Stomach (tissue), 9 donors: ENCODE results near the gene L3MBTL4. TPM values are rescaled to one million over a fixed set of nuclear protein-coding genes. Genes with fewer than 3 reads are reported as not detected.

Source experiments
- DNase-seq, 2 donors: peaks; one replicate each; pipeline versions ENCODE4 v3.0.0 to v3.0.0-alpha.2; 2013 to 2019
- H3K27ac ChIP-seq, 5 donors: fragments of 200-600 bp in 4 of 5; sonication (generic) in 4 of 5; one replicate each; pipeline ENCODE4 v1.5.1; 2013 to 2019; ENCODE audit warnings: mild to moderate bottlenecking in 1 of 5, moderate library complexity in 1 of 5
- H3K27me3 ChIP-seq, 3 donors: fragments of 200-600 bp; sonication (generic); one replicate each; pipeline ENCODE4 v1.5.1; 2017 to 2019; ENCODE audit warnings: mixed run types in 1 of 3
- H3K36me3 ChIP-seq, 4 donors: fragments of 200-600 bp; sonication (generic); 1 replicate in 3 of 4; 2 replicates in 1 of 4; pipeline ENCODE4 v1.5.1; 2016 to 2019
- H3K4me1 ChIP-seq, 4 donors: fragments of 200-600 bp; sonication (generic); one replicate each; pipeline ENCODE4 v1.5.1; 2016 to 2019
- H3K4me3 ChIP-seq, 4 donors: fragments of 200-600 bp; sonication (generic) in 3 of 4; one replicate each; pipeline ENCODE4 v1.5.1; 2016 to 2019; ENCODE audit warnings: mild to moderate bottlenecking in 1 of 4
- H3K9me3 ChIP-seq, 4 donors: fragments of 200-600 bp; sonication (generic); one replicate each; pipeline ENCODE4 v1.5.1; 2016 to 2019
- EP300 ChIP-seq: sonication (generic); formaldehyde crosslinking; IDR thresholded peaks from one replicate; pipeline ENCODE4 v1.6.1; 2017; ENCODE audit warnings: antibody characterized with exemption
- POLR2A ChIP-seq, 4 donors: fragments of 450-650 bp; IDR thresholded peaks; one replicate each; pipeline ENCODE4 v1.6.1; 2016; ENCODE audit warnings: antibody characterized with exemption in 4 of 4, control low read depth in 2 of 4, mild to moderate bottlenecking in 1 of 4, moderate library complexity in 1 of 4
- POLR2AphosphoS5 ChIP-seq, 3 donors: sonication (generic); formaldehyde crosslinking; IDR thresholded peaks; one replicate each; pipeline ENCODE4 v1.6.1; 2016; ENCODE audit warnings: antibody characterized with exemption in 3 of 3
- WGBS, 5 donors: extraction: QIAGEN DNeasy Blood & Tissue Kit in 3 of 5; methylation state at CpG; one replicate each; pipeline versions ENCODE4 v1.1.5 to v1.1.7; 2013 to 2018; 5-methylcytosine and 5-hydroxymethylcytosine counted together
- intact Hi-C: fragments of 100-400 bp; cut with DNase I; formaldehyde crosslinking; loops from one replicate; pipeline ENCODE4 v1.15.1; 2023; ENCODE audit warnings: low total_unique reads
- polyA plus RNA-seq, 3 donors: library from polyadenylated mRNA; stranded (reverse); fragments of 200-250 nt; gene quantifications; one replicate each; pipeline ENCODE4 v1.2.3, GENCODE V29; 2013
- total RNA-seq, 5 donors: library from RNA; depleted of rRNA; stranded (reverse); fragments of >200 nt; gene quantifications; one replicate each; pipeline versions ENCODE4 v1.1.0 to v1.2.3, GENCODE V29; 2014 to 2016
- TF ChIP-seq, protein P1 (sequence below), 7 experiments: fragments of 450-650 bp in 4 of 7; fragments of 200-600 bp in 3 of 7; sonication (generic) in 3 of 7; IDR thresholded peaks; one replicate each; pipeline ENCODE4 v1.5.1; 2016 to 2019; ENCODE audit warnings: antibody characterized with exemption in 7 of 7, control low read depth in 2 of 7, mild to moderate bottlenecking in 1 of 7
- donor health status: healthy with polysubstance abuse.
- donor health status: Bipolar disorder and iron deficiency.
- donor health status: healthy.

Gene L3MBTL4
- total and polyA plus RNA-seq, 8 donors = 1.9 to 23.3 (median 7.6) TPM

- H3K9me3 ChIP-seq = no peaks in the 10 kb centered on the region
- 50 to 60% (median 53%) methylated on average over 2 of the region's 2 CpGs for WGBS, 5 donors
- no peaks in the 10 kb centered on the region for H3K4me1 ChIP-seq
- no peaks in the 10 kb centered on the region for H3K27me3 ChIP-seq
- no peaks in the 10 kb centered on the region for H3K36me3 ChIP-seq
- no peak for DNase-seq
- H3K27ac ChIP-seq = no peak overlapping the region
- no peak overlapping the region for H3K4me3 ChIP-seq
- intact Hi-C loops = no loop called here
- TF ChIP-seq, protein P1, sequence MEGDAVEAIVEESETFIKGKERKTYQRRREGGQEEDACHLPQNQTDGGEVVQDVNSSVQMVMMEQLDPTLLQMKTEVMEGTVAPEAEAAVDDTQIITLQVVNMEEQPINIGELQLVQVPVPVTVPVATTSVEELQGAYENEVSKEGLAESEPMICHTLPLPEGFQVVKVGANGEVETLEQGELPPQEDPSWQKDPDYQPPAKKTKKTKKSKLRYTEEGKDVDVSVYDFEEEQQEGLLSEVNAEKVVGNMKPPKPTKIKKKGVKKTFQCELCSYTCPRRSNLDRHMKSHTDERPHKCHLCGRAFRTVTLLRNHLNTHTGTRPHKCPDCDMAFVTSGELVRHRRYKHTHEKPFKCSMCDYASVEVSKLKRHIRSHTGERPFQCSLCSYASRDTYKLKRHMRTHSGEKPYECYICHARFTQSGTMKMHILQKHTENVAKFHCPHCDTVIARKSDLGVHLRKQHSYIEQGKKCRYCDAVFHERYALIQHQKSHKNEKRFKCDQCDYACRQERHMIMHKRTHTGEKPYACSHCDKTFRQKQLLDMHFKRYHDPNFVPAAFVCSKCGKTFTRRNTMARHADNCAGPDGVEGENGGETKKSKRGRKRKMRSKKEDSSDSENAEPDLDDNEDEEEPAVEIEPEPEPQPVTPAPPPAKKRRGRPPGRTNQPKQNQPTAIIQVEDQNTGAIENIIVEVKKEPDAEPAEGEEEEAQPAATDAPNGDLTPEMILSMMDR (IDR thresholded peaks at IDR 0.05) = no peak
- TF ChIP-seq POLR2AphosphoS5 (IDR thresholded peaks at IDR 0.05) (no peak), POLR2A (IDR thresholded peaks at IDR 0.05) (no peak), EP300 (no peak)
Measured at GRCh38 chr18:6022074-6022444, 392.7 kb downstream of the L3MBTL4 start.

- H3K36me3 ChIP-seq = no peaks in the 10 kb centered on the region
- H3K4me3 ChIP-seq = no peak overlapping the region
- no peaks in the 10 kb centered on the region for H3K9me3 ChIP-seq
- H3K4me1 ChIP-seq = no peaks in the 10 kb centered on the region
- no peak for TF ChIP-seq POLR2AphosphoS5 (IDR thresholded peaks at IDR 0.05)
- no peak for TF ChIP-seq POLR2A (IDR thresholded peaks at IDR 0.05)
- TF ChIP-seq, protein P1 (IDR thresholded peaks at IDR 0.05) = no peak
- no peak for TF ChIP-seq EP300
- intact Hi-C loops = no loop called here
- H3K27me3 ChIP-seq = no peaks in the 10 kb centered on the region
- H3K27ac ChIP-seq = no peak overlapping the region
- WGBS, 5 donors = 82 to 92% (median 88%) methylated on average over 12 of the region's 12 CpGs
- no peak for DNase-seq
Measured at GRCh38 chr18:6021306-6022073, 393.2 kb downstream of the L3MBTL4 start.

DNA sequence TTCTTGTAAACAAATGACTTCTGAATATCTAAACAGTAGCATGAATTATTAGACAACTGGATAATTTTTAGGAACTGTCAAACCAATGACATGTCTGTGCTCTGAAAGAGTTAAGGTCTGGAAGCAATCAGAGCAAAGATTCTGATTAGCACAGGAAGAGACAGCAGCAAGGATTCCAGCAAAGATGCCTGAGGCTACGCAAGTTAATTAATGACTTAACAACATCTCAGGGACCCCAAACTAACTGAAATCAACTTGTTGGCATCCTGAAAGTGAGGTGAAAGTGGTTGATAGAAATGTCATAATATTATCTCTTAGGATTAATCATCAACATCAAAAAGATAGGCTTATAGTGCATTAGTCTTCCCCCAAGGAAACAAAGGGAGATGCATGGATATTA lies 396.0 kb downstream of the L3MBTL4 start:
- Histone ChIP-seq H3K4me1 (no peaks in the 10 kb centered on the region), H3K36me3 (no peaks in the 10 kb centered on the region), H3K9me3 (no peaks in the 10 kb centered on the region), H3K4me3 (no peak overlapping the region), H3K27me3 (no peaks in the 10 kb centered on the region), H3K27ac (no peak overlapping the region)
- 86 to 96% (median 89%) methylated on average over 1 of the region's 1 CpG for WGBS, 5 donors
- intact Hi-C loops = no loop called here
- no peak for DNase-seq
- TF ChIP-seq, protein P1 (IDR thresholded peaks at IDR 0.05) = no peak

- no peaks in the 10 kb centered on the region for H3K4me1 ChIP-seq
- no peak overlapping the region for H3K4me3 ChIP-seq
- intact Hi-C loops = no loop called here
- no peaks in the 10 kb centered on the region for H3K36me3 ChIP-seq
- H3K9me3 ChIP-seq = no peaks in the 10 kb centered on the region
- 57 to 88% (median 76%) methylated on average over 5 of the region's 5 CpGs for WGBS, 5 donors
- H3K27ac ChIP-seq = no peak overlapping the region
- no peak for TF ChIP-seq POLR2A (IDR thresholded peaks at IDR 0.05)
- TF ChIP-seq POLR2AphosphoS5 (IDR thresholded peaks at IDR 0.05) = no peak
- no peak for TF ChIP-seq EP300
- peak in 1 of 2 donors; percentile 12 for DNase-seq
- H3K27me3 ChIP-seq = no peaks in the 10 kb centered on the region
Measured at GRCh38 chr18:6017171-6017570, 397.5 kb downstream of the L3MBTL4 start.

- WGBS, 5 donors = 88 to 93% (median 91%) methylated on average over 5 of the region's 5 CpGs
- intact Hi-C loops = no loop called here
Measured at GRCh38 chr18:6015364-6015763, 399.3 kb downstream of the L3MBTL4 start.

More at GRCh38 chr18:6015364-6015763, 399.3 kb downstream of the L3MBTL4 start:
- no peak for DNase-seq
- TF ChIP-seq EP300 (no peak), POLR2AphosphoS5 (IDR thresholded peaks at IDR 0.05) (no peak), POLR2A (IDR thresholded peaks at IDR 0.05) (no peak)
- TF ChIP-seq, protein P1 (IDR thresholded peaks at IDR 0.05) = no peak
- H3K36me3 ChIP-seq = no peaks in the 10 kb centered on the region
- H3K4me1 ChIP-seq = no peaks in the 10 kb centered on the region
- no peak overlapping the region for H3K4me3 ChIP-seq
- no peak overlapping the region for H3K27ac ChIP-seq
- H3K27me3 ChIP-seq = no peaks in the 10 kb centered on the region
- H3K9me3 ChIP-seq = no peaks in the 10 kb centered on the region
